ENCODE results near the gene CSK. TPM values are rescaled to one million over a fixed set of nuclear protein-coding genes. Genes with fewer than 3 reads are reported as not detected.

The CSK gene
- total and polyA plus RNA-seq, 2 of the 8 experiments (the other 6 are each of a cell fraction or from before 2014, with no cell fraction given), result 13.7 to 50.2 TPM

- Histone ChIP-seq H3K9ac (replicated peaks in 1 of 4; ENCODE audit: extremely low read depth in 1 of 4, low read depth in 3 of 4, low read length in 3 of 4) (no peak overlapping the region), H3K4me3 (ENCODE audit: extremely low read depth in 1 of 4, insufficient read depth in 2 of 4, low read depth in 3 of 4, low read length in 4 of 4) (no peak overlapping the region), H3K9me3 (ENCODE audit: insufficient read depth in 2 of 2, low read depth in 1 of 2, low read length in 1 of 2) (no peaks in the 10 kb centered on the region), H3K4ac (replicated peaks; ENCODE audit: insufficient read length, low read depth, low read length) (no peak overlapping the region), H2BK15ac (ENCODE audit: low read length) (0 out of 2 replicates have a peak overlapping the region, but pooled peaks have one; percentile 61), H3K18ac (ENCODE audit: extremely low read depth, low read length) (no peak overlapping the region), H3K79me1 (ENCODE audit: low read depth, low read length) (no peaks in the 10 kb centered on the region), H3K79me2 (ENCODE audit: control insufficient read depth in 1 of 2, insufficient read depth in 2 of 2, low read length in 2 of 2) (no peaks in the 10 kb centered on the region), H3K36me3 (ENCODE audit: control insufficient read depth in 2 of 4, insufficient read depth in 4 of 4, low read length in 3 of 4) (no peaks in the 10 kb centered on the region), H3K23me2 (ENCODE audit: low read depth, low read length) (no peaks in the 10 kb centered on the region), H3K56ac (replicated peaks; ENCODE audit: insufficient read length, low read depth, low read length) (no peak overlapping the region), H3K27me3 (replicated peaks in 1 of 4; ENCODE audit: control insufficient read depth in 3 of 4, extremely low read depth in 1 of 4, insufficient read depth in 3 of 4, low read length in 3 of 4) (peaks cover 0 to 3% (median 0%) of the 10 kb centered on the region in 4 experiments; a peak in 1 of 7 replicates), H3K4me2 (ENCODE audit: insufficient read depth in 1 of 2, low read depth in 2 of 2, low read length in 2 of 2) (no peak overlapping the region), H4K5ac (ENCODE audit: insufficient read length, low read depth, low read length) (no peak overlapping the region), H2BK12ac (ENCODE audit: low read depth, low read length) (no peak overlapping the region), H4K91ac (replicated peaks; ENCODE audit: insufficient read length, low read length) (no peak overlapping the region), H2BK5ac (ENCODE audit: low read depth, low read length) (no peak overlapping the region), H4K20me1 (replicated peaks in 1 of 2; ENCODE audit: control insufficient read depth in 1 of 2, insufficient read depth in 2 of 2, low read length in 2 of 2) (peaks cover 0 to 1% of the 10 kb centered on the region in 2 experiments), H3K27ac (ENCODE audit: low read depth, low read length) (no peak overlapping the region), H2AK5ac (ENCODE audit: low read depth, low read length) (no peak overlapping the region), H2BK20ac (ENCODE audit: low read length) (no peak overlapping the region), H4K8ac (ENCODE audit: extremely low read depth, insufficient read depth, low read length) (no peak overlapping the region), H2AFZ (ENCODE audit: low read length) (no peak overlapping the region), H3K23ac (ENCODE audit: insufficient read length) (no peak overlapping the region), H2BK120ac (replicated peaks; ENCODE audit: low read depth, low read length) (no peak overlapping the region), H3K4me1 (replicated peaks in 1 of 4; ENCODE audit: control insufficient read depth in 3 of 4, insufficient read depth in 4 of 4, low read length in 3 of 4) (no peaks in the 10 kb centered on the region), H3K14ac (ENCODE audit: insufficient read length) (no peak overlapping the region)
- WGBS, 2 experiments (ENCODE audit: extremely low coverage in 1 of 2, insufficient coverage in 1 of 2, insufficient read length in 1 of 2, insufficient replicate concordance in 2 of 2, low coverage in 1 of 2, low lambda C conversion rate in 2 of 2, missing lambda C conversion rate in 1 of 2), result 91% methylated on average over 5 of the region's 5 CpGs; no CpG with 5 or more reads in 1 of the 2 experiments
- ChIA-PET CTCF (ENCODE audit: partially characterized antibody) (interaction anchor here (0.6 to 1.8 kb wide), 4 partner anchors 26 to 702 kb away, joined by 3 to 7 read pairs (median 5); no protein-coding TSS in a partner anchor), POLR2A (ENCODE audit: partially characterized antibody) (interaction anchor here (2.1 to 2.6 kb wide), 2 partner anchors 17 to 18 kb away, joined by 6 to 8 read pairs; partner anchors contain the start of gene CYP1A1)
- FAIRE-seq, result no peak
- TF ChIP-seq CBX5 (IDR thresholded peaks at IDR 0.05; ENCODE audit: low read depth, low read length) (no peak), NRF1 (IDR thresholded peaks at IDR 0.05; ENCODE audit: low read depth, low read length) (no peak), SP2 (IDR thresholded peaks at IDR 0.05; ENCODE audit: low read length) (no peak), SIN3A (conservative IDR thresholded peaks at IDR 0.05 in 1 of 2, IDR thresholded peaks at IDR 0.05 in 1 of 2; ENCODE audit: low read depth in 1 of 2, low read length in 2 of 2) (no peak), JUN (IDR thresholded peaks at IDR 0.05; ENCODE audit: low read depth, low read length) (no peak), ASH2L (IDR thresholded peaks at IDR 0.05; ENCODE audit: low read length) (no peak), CHD2 (IDR thresholded peaks at IDR 0.05; ENCODE audit: low read length) (no peak), KDM1A (IDR thresholded peaks at IDR 0.05; ENCODE audit: borderline replicate concordance, low read length) (no peak), EP300 (IDR thresholded peaks at IDR 0.05; ENCODE audit: borderline replicate concordance in 1 of 2, low read depth in 2 of 2, low read length in 2 of 2) (no peak), CREB1 (IDR thresholded peaks at IDR 0.05) (no peak), MAFK (IDR thresholded peaks at IDR 0.05; ENCODE audit: low read depth, low read length) (no peak)
- no peak for DNase-seq (ENCODE audit: low read depth in 1 of 2, low spot score in 2 of 2)
Observed at GRCh38 chr15:74742422-74742821, 39.5 kb upstream of the CSK start.
